HG02623 (cell line): Measurements from ENCODE around the gene CDK14.

Experiments used
- ATAC-seq: cut with Tn5 transposase; IDR thresholded peaks from one replicate; pipeline ENCODE4 v1.9.1; 2021; ENCODE audit warnings: moderate library complexity; ENCODE audit not compliant: unreplicated experiment

CDK14 gene

DNA sequence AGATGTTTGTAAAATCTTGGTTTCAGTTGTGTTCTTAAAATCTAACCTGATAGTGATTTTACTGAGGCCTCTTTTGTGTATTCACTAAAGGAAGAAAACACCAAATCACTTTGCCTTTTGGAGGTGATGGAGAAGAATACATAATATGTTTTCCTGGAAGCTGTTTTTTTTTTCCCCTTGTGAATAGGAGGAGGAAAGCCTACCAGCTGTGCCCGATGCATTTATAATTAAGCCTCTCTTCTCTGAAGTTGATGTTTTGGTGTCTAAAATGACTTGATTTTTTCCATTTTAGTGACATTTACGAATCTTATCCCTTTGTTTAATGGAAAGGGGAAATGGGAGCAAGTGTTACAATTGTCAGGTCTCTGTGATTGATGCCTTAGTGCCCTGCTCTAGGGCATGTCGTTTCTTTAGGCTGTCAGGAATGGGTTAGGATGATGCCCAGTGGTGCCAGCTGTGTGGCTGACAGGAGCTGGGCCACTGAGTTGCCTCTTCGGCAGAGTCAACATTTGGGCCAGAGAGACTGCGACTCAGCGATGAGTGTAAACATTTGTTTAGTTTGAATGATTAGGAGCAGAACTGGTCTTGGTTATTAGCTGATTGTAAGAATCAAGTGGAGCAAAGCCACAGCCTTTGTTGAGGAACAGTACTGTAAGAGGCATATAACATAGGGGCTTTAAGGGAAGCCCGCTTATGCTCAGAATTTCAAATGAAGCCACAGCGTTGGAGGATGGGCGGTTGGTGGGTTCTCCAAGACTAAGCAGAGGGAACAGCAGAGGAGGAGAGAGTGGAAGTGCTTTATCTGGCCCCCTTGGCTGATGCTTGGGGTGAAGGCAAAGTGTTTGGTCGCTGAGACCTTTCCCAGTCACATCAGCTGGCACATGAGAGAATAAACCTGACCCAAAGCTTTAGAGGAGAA is 81.6 kb downstream of the CDK14 start:
- ATAC-seq = no peak

DNA sequence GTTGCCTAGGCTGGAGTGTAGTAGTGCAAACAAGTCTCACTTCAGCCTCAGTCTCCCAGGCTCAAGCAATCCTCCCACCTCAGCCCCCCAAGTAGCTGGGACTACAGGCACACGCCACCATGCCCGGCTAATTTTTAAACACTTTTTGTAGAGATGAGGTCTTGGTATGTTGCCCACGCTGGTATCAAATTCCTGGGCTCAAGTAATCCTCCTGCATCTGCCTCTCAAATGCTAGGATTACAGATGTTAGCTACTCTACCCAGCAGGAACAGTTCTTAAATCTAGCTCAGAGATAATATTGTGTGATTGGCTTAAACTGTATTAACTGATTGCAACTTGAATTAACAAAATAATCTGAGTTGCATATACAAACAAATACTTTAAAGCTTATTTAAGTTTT is 82.9 kb downstream of the CDK14 start:
- ATAC-seq = no peak

DNA sequence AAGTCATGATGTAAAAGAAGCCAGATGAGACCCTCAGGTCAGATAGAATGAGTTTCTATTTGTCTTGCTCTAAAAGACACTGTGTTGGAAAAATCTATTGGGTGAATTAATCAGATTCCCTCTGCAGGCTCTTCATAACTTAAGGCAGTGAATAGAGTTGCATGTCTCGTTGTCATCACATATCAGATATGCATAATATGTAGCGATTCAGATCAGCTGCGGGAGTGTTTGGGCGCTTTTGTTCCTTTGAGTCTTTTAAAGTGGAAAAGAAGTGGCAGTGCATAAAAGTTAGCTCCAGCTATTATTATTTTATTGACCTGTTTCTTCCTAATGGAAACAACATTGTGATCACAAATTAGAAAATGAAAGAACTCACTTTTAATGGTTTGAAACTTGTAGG is 84.4 kb downstream of the CDK14 start:
- ATAC-seq = no peak

DNA sequence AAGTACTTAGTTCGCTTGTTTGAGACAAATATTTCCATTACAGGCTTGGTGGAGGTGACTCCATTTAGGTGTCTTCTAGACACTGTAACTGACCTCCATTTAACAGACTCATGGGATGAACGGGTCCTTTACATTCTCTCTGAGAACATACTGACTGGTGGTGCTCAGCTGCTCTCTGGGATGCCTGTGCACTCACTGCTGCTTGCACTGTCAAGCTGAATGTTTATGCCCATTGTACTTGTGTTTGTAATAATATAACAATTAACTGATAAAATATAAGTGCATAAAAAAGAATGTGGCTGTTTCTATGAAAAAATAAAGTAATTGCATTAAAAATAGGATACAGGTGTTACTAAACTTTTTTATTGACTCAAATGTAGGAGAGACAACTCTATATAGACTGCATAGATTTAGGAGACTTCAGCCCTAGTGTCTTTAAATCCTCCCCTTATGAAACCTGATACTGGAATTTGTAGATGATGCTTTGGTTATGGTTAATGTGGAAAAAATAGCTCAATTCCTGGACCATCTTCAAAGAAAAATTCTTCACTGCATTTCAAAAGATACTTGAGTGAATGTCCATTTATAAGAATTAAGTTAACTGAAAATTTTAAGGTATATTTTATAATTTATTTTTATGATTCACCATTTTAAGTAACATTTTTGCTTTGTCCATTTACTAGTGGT is 85.4 kb downstream of the CDK14 start:
- no peak for ATAC-seq

DNA sequence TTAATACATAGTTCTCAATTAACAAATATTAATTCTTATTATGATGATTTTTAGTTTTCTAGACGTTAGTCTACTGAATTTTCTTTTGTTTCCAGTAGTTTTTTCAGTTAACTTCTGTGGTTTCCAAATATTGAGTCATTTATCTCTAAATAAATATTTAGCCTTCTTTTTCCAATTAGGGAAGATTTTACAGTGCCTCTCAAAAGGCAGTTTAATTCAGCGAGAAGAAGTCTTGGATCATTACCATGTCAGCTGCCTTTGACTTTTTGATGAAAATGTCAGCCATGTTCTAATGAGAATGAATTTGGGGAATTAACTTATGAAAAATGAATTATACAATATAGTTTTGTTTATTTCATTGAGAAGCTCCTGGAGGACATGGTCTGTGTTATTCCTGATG is 90.0 kb downstream of the CDK14 start:
- ATAC-seq = no peak

DNA sequence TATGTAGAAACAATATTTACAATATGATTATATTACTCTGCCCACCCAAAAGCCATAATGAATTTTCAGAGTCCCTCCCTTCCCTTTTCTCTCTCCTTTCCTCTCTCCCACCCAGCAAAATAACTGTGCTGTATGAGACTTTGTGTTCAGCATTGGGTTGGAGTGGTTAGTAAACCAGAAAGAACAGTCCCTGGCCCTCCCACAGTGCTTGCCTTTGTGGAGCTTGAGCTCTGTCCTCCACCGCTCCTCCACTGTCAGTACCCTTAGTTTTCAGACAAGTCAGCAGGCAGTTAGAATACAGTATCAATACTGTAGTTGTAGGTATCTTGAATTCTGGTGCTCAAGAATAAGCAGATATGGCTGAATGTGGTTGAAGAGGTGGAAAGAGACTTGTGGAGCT is 92.7 kb downstream of the CDK14 start:
- no peak for ATAC-seq

DNA sequence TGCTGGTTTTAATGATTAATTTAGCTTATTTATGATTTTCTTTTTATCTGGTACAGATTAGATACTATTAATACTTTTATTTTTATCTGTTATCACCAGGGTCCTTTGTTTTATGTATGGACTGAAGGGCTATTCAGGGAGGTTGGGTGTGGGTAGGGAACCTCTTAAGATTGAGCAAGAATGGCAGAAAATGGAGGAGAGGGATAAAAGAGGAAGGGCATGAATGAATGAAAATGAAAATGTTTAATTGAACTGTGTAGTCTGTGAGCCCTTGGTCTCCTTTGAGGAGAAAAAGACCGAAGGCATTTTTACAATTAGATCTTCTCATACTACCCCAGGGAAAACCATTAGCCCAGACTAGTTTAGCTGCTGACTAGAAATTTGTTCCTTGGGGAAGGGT is 93.1 kb downstream of the CDK14 start:
- no peak for ATAC-seq

DNA sequence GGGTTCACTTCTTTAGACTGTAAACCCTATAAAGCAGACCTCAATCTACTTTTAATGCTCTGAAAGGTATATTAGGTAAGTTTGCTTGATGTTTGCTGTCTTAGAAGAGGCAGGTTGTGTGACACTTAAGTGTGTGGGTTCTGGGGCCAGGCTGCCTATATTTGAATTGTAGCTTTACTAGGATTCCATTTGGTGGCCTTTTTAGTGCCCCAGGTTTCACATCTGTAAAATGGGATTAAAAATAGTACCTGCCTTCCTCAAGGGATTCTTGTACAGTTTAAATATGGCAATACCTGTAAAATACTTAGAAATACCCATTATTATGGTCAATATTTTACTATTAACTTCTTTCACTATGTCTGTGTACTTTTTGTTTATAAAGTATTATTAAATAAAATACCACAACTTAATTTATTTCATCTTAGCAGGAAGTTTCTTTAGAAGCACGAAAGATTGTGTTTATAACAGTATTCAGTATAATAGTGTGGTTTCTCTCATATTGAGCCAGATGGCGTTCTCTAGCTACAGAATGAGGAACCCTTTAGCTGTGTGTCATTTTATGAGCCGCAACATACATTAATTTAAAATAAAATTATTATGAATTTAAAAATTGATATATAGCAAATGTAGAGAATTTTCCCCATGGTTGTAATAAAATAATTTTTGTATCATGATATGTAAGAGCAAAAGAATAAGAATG is 94.2 kb downstream of the CDK14 start:
- ATAC-seq = no peak

DNA sequence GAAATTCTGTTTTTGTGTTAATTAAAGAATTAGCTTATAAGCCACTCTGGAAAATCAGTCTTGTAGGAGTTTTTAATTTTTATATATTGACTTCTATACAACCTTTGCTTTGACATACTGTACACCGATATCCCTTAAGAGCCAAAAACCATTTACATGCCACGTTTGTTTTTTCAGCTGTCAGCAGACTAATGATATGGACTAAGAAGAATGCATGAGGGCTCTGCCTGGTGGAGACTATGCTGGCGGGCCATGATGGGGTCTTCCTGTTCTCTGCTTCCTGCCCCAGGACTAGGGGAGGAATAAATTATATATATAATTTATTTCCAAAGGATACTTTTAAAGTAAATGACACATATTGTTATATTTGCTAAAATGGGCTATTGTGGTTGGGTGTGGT is 96.3 kb downstream of the CDK14 start:
- no peak for ATAC-seq

DNA sequence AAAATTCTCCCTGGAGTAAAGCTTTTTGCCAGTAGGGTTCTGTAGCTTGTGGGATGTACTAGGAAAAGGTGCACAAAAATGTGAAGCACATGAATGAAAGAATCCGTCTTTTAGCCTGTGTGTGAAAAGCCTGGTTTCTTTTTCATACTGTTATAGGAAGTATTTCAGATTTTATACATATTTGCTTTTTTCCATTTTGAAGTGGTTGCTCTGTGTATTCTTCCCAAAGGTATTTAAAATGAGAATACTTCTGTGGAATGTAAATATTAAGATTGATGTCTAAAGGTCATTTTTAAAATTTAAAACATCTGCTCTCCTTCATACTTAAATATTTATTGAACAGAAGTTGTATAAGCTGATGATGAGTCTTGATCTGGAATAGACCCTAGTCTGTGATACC is 96.8 kb downstream of the CDK14 start:
- no peak for ATAC-seq

DNA sequence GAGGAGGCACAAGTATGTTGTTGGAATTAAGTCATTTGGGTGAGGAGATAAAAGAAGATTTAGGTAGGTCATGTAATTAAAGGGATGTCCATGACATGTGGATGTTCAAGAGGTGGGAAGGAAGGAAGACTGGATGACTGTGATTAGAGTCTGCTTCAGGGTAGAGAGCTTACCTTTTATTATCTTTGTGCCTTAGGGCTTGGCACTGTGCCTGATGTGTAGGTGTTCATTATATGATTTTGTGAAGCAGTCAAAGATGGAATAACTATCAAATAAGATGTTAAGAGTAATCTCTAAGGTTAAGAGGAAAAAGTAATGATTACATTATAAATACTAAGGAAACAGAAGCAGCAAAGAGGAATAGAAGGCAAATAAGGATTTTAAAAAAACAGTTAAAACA is 97.8 kb downstream of the CDK14 start:
- no peak for ATAC-seq

DNA sequence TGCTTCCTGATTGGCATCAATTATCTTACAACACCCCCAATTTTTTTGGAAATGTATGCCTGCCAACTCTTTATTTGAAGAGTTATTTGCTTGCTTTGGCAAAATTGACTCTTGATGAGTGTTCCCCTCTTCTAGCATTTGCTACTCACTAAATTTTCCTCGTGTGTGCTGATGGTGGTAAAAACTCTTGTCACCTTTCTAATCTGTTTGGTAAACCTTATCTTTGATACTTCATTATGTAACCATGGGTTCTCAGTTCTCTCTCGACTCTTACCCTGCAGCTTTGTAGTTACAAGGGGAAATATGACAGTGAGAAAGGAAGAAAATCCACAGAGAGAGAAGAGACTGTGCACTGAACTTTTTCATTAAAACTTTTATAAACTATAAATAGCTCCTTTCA is 102.5 kb downstream of the CDK14 start:
- ATAC-seq = no peak

DNA sequence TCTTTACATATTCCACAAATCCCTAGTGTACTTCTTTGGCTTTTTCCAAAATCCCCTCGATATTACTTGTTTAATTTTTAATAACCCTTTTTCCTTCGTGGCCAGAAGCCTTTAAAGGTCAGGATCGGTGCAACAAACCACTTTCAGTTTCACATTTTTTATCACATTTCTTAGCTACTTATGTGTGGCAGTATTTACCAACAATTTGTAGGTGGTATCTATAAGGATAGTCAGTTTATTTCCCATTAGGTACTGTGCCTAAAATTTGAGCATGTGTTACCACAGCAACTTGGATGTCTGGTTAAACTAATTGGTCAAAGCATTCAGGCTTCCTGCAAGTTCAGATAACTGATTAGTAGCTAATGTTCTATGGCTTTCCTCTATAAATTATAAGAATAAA is 104.9 kb downstream of the CDK14 start:
- ATAC-seq = peak; percentile 63

DNA sequence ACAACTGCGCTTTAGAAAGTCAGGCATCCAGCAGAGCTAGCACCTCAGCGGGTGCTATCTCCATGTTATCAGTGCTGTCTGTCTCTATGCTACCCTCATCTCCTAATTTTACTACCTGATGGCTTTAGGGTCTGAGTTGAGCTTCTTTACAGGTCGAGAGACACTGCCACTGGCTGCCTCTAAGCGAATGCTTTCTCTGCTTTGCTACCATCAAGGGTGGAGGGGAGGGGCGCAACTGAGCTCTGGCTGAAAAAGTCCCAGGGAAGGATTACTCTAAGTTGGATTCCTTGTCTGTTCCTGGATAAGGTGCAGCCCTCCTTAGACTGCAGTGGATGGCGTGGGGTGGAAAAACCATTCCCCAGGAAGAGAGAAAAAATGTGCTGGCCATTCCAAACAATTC is 105.7 kb downstream of the CDK14 start:
- ATAC-seq = no peak

DNA sequence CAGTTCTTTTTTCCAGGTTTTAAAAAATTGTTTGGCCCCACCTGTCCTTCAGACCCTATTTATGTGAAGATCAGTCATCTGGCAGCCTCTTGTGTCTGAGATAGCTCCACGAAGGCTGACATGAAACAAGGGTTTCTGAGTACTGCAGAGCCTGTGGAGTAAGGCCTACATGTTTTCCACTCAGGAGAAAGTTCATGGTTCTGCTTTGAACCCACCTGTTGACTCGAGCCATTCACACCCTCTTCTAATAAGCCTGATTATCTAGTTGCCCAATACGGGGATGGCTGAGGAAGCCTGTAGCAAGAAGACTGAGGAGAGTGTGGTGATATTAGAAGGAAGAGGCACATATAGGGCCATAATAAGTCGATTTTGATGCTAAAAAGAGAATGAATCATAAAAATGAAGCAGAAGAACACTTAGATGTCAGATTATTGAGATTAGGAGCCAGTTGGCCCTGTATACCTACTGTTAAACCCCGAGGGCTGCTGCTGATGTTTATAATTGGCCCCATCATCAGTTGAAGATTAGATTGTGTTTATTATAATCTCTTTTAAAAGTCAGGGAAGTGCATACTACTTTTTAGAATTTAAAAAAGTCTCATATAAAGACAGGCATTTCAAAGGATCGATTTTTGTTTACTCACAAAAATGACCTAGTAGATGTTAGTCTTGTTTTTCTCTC is 109.4 kb downstream of the CDK14 start:
- no peak for ATAC-seq

DNA sequence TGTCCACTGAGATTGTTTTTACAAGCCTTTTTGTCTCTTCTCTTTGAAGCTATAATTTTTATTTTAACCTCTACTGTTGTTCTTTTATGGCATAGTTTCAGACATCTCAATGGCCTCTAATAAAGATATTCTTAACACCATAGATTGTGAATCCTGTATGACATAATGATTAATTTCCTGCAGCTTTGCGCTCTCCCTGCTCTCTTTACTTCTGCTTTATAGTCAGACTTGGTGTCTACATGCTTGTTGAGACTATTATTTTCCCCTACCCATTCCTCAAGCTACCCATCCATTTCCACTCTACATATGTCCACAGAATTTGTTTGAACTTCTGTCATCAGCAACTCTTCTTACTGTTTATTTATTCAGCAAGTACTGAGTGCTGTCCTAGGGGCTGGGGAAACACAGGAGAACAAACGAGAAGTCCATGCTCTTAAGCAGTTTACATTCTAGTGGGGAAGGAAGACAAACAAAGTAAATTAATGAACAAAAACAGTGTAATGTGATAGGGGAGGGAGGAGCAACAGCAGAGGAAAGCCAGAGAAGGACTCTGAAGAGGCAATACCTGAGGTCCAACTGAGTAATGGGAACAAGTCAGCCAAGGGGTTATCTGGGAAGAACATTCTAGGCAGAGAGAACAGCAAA is 110.1 kb downstream of the CDK14 start:
- ATAC-seq = no peak

DNA sequence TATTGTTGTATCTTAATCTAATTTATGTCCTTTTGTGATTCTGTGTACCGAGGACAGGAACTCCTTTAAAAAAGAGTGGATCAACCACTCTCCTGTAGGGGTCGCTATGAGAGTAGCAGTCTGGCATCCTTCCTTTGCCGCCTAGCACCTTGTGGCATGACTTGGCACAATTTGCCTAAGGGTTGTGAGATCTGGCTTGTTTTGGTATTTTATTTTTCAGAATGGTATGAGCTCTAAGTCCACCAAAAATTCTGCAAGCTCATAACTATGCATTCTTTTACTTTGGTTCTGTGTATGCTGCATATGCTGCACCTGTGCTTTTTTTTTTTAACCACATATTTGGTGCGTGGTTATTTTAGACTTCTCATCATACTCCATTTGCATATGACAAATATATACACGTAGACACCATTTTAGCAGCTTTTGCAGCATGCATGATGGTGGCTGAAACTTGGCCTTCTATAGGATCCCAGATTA is 112.8 kb downstream of the CDK14 start:
- peak; percentile 60 for ATAC-seq

DNA sequence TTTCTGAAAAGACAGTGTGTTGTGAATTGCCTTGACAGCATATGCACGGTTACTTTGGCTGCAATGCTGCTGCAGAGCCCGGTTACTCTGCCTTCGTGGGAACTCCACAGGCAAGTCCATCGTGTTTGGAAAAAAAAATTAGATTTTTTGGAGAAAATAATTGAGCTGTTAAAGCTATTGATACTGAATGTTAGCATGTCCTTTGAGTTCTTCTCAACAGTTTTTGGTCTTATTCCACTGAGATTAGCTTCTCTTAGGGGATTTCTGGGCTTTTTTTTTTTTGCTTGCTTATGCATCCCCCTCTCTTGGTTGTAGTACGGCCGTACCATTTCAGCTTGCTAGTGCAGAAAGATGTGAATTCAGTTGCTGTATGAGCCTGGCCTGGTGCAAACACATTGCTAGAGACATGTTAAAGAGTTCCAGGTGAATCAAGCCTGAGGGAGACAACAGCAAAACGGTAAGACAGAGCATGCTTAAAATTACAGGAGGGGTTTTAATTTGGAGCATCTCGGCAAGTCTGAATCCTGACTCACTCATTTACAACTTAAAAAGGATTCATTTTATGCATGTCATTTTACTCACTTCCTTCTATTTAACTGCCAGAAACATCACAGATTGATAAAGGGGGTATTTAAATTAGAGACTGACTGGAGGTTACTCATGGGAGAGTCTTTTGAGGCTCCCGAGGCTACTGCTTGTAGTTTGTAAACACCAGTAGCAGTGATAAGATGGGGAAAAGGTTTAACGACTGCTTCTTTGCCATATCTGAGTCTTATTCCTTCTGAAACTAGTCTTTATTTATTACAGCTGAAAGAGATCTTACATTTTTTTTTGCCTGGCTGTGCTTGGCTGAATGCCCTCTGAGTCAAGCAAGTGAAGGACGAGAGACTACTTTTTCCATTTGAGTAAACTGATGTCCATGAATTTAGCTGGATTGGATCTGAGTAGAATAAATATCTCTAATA is 113.7 kb downstream of the CDK14 start:
- ATAC-seq = peak; percentile 34

DNA sequence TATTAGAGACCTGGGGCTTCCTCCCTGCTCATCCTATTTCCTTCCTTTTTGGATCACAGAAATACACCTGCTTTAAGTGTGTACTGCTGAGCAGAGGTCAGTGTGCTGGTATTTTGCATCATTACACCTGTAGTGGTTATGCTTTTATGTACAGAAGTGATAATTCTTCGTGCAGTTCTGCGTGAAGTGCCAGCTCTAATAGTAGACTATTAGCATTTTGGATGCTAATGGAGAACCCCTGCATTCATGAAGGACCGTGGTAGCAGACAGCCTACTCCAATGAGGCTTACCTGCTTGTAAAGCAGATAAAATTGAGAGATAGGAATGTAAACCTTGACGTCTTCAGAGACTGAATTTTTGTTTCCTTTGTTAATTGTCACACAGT is 114.3 kb downstream of the CDK14 start:
- ATAC-seq = peak; percentile 2
